Left lung (tissue), 14 donors: ENCODE measurements around the gene ZNF839. TPM values are rescaled to one million over a fixed set of nuclear protein-coding genes. Genes with fewer than 3 reads are reported as not detected.

Experiments
- ATAC-seq: fragments of 200-7000 bp; cut with Tn5 transposase; one replicate; pipeline ENCODE4 v1.9.1; 2020; ENCODE audit warnings: moderate library complexity
- DNase-seq, 4 donors: peaks; one replicate each; pipeline ENCODE4 v3.0.0-alpha.2; 2013 to 2020
- H3K27ac ChIP-seq, 2 donors: fragments of 200-600 bp; sonication (generic) in 1 of 2; one replicate each; pipeline versions ENCODE4 v1.5.0 to v1.8.0; 2020 to 2021
- H3K27me3 ChIP-seq, 2 donors: fragments of 200-600 bp; sonication (generic) in 1 of 2; one replicate each; pipeline versions ENCODE4 v1.5.0 to v1.8.0; 2020 to 2021
- H3K36me3 ChIP-seq, 2 donors: fragments of 200-600 bp; sonication (generic) in 1 of 2; one replicate each; pipeline versions ENCODE4 v1.5.0 to v1.8.0; 2020 to 2021
- H3K4me1 ChIP-seq, 2 donors: fragments of 200-600 bp; one replicate each; pipeline ENCODE4 v1.8.0; 2021
- H3K4me3 ChIP-seq, 2 donors: fragments of 200-600 bp; sonication (generic) in 1 of 2; one replicate each; pipeline versions ENCODE4 v1.5.0 to v1.8.0; 2020 to 2021; ENCODE audit warnings: mild to moderate bottlenecking in 1 of 2
- H3K9me3 ChIP-seq, 2 donors: fragments of 200-600 bp; sonication (generic) in 1 of 2; one replicate each; pipeline versions ENCODE4 v1.5.0 to v1.8.0; 2020 to 2021
- CTCF ChIP-seq, 2 donors: fragments of 200-600 bp; sonication (generic) in 1 of 2; IDR thresholded peaks; one replicate each; pipeline versions ENCODE4 v1.5.0 to v1.8.0; 2021; ENCODE audit warnings: antibody characterized with exemption in 2 of 2
- intact Hi-C, 2 donors: fragments of 100-400 bp; cut with DNase I; formaldehyde crosslinking; loops; one replicate each; pipeline versions ENCODE4 v1.11.2 to v1.14.2; 2022
- long read RNA-seq, 12 donors: library from polyadenylated mRNA in 2 of 12; unstranded in 2 of 12; transcript quantifications; one replicate each; pipeline ENCODE4 v2.0.0 and lab custom pipeline, GENCODE V29; 2019 to 2026
- polyA plus RNA-seq, 6 donors: library from polyadenylated mRNA; unstranded; fragments of 120-200 nt; gene quantifications; one replicate each; pipeline ENCODE4 v1.2.1, GENCODE V29; 2013; ENCODE audit not compliant: insufficient read length in 6 of 6
- total RNA-seq, 2 donors: library from RNA; stranded (reverse); fragmentation: NEBNext Ultra II Directional; extraction: Animal tissue kit (Norgen Biotek cat#: 25700); gene quantifications; one replicate each; pipeline ENCODE4 v1.2.1, GENCODE V29; 2021
- donor health status: DM: no; HTN: yes; CAD: no.
- donor health status: DM: no; HTN: no; CAD: no.

ZNF839 gene
- total RNA-seq (1 to 10 TPM; 8.8 to 9.4 TPM), polyA plus RNA-seq (10 to 100 TPM; 13.1 to 18.2 (median 15.6) TPM)
- long read RNA-seq, donor 1, partial matches to known transcripts, result 31 of 33 reads
- long read RNA-seq, donor 1, other reads (novel, unspliced or antisense), result 0 of 33 reads
- long read RNA-seq, donor 2, partial matches to known transcripts, result 0 of 1 reads
- long read RNA-seq, donor 2, other reads (novel, unspliced or antisense), result 0 of 1 reads
- long read RNA-seq, donor 3, partial matches to known transcripts, result 11 of 11 reads
- long read RNA-seq, donor 3, other reads (novel, unspliced or antisense), result 0 of 11 reads
- long read RNA-seq, donor 4, partial matches to known transcripts, result 0 of 2 reads
- long read RNA-seq, donor 4, other reads (novel, unspliced or antisense), result 2 of 2 reads
- long read RNA-seq, donor 5, partial matches to known transcripts, result 22 of 23 reads
- long read RNA-seq, donor 5, other reads (novel, unspliced or antisense), result 0 of 23 reads
- long read RNA-seq, donor 6, partial matches to known transcripts, result 0 of 2 reads
- long read RNA-seq, donor 6, other reads (novel, unspliced or antisense), result 0 of 2 reads
- long read RNA-seq, donor 7, partial matches to known transcripts, result 0 of 1 reads
- long read RNA-seq, donor 7, other reads (novel, unspliced or antisense), result 0 of 1 reads
- long read RNA-seq, donor 8, result 0 reads
- long read RNA-seq, donor 9, result 0 reads
- long read RNA-seq, donor 10, result 0 reads
- long read RNA-seq, donor 11, result 0 reads
- long read RNA-seq, donor 12, partial matches to known transcripts, result 24 of 24 reads
- long read RNA-seq, donor 12, other reads (novel, unspliced or antisense), result 0 of 24 reads

- H3K4me1 ChIP-seq, result peaks cover 3 to 48% of the 10 kb centered on the region in 2 donors
- intact Hi-C loops, result no loop called here
Measured at GRCh38 chr14:102319351-102320032, at the start of gene ZNF839. TSS of gene ZNF839 (plus strand) at chr14:102319746. CDS start at chr14:102319766, 20 bp downstream.

GRCh38 chr14:102272392-102272791 lies 47.2 kb upstream of the ZNF839 start:
- Histone ChIP-seq H3K9me3 (no peaks in the 10 kb centered on the region), H3K4me1 (no peaks in the 10 kb centered on the region), H3K27ac (no peak overlapping the region), H3K27me3 (no peaks in the 10 kb centered on the region), H3K4me3 (no peak overlapping the region), H3K36me3 (no peaks in the 10 kb centered on the region)
- DNase-seq, result no peak
- no peak for TF ChIP-seq CTCF (IDR thresholded peaks at IDR 0.05)
- intact Hi-C loops, result no loop called here
- ATAC-seq, result no peak

More at GRCh38 chr14:102319351-102320032, at the start of gene ZNF839:
- peak; percentile 55 for ATAC-seq
- Histone ChIP-seq H3K36me3 (no peaks in the 10 kb centered on the region), H3K27ac (peak within 1 kb of the TSS; percentile 87 to 94), H3K9me3 (no peaks in the 10 kb centered on the region), H3K27me3 (no peaks in the 10 kb centered on the region), H3K4me3 (peak within 1 kb of the TSS; percentile 70 to 73)
- DNase-seq, result peak; percentile 87 to 97 (median 94)
- TF ChIP-seq CTCF (IDR thresholded peaks at IDR 0.05), result no peak

GRCh38 chr14:102275866-102276265 lies 43.7 kb upstream of the ZNF839 start:
- Histone ChIP-seq H3K36me3 (no peaks in the 10 kb centered on the region), H3K9me3 (no peaks in the 10 kb centered on the region), H3K4me3 (no peak overlapping the region), H3K27me3 (no peaks in the 10 kb centered on the region), H3K4me1 (peaks cover 0 to 4% of the 10 kb centered on the region in 2 donors), H3K27ac (no peak overlapping the region)
- ATAC-seq (no peak), DNase-seq (no peak)
- no peak for TF ChIP-seq CTCF (IDR thresholded peaks at IDR 0.05)
- intact Hi-C loops, result no loop called here

- Histone ChIP-seq H3K9me3 (no peaks in the 10 kb centered on the region), H3K4me1 (peaks cover 0 to 4% of the 10 kb centered on the region in 2 donors), H3K36me3 (no peaks in the 10 kb centered on the region), H3K27me3 (no peaks in the 10 kb centered on the region), H3K4me3 (no peak overlapping the region), H3K27ac (no peak overlapping the region)
- DNase-seq (no peak), ATAC-seq (no peak)
- TF ChIP-seq CTCF (IDR thresholded peaks at IDR 0.05), result no peak
- intact Hi-C loops, result no loop called here
Measured at GRCh38 chr14:102277874-102278630, 41.5 kb upstream of the ZNF839 start.
